Gastroesophageal sphincter (tissue), 3 donors: Measurements from ENCODE around the gene ABCA4.

Experiments used
- EP300 ChIP-seq: sonication (generic); formaldehyde crosslinking; IDR thresholded peaks from one replicate; pipeline ENCODE4 v1.6.1; 2017; ENCODE audit warnings: antibody characterized with exemption, mild to moderate bottlenecking
- POLR2A ChIP-seq, 2 donors: fragments of 450-650 bp; IDR thresholded peaks; one replicate each; pipeline ENCODE4 v1.6.1; 2017; ENCODE audit warnings: antibody characterized with exemption in 2 of 2, mild to moderate bottlenecking in 2 of 2, moderate library complexity in 1 of 2
- POLR2AphosphoS5 ChIP-seq: sonication (generic); formaldehyde crosslinking; IDR thresholded peaks from one replicate; pipeline ENCODE4 v1.6.1; 2017; ENCODE audit warnings: antibody characterized with exemption
- TF ChIP-seq, protein P1 (sequence below), 4 experiments: fragments of 200-600 bp in 2 of 4; fragments of 450-650 bp in 2 of 4; sonication (generic) in 1 of 4; IDR thresholded peaks; one replicate each; pipeline ENCODE4 v1.5.1; 2017 to 2019; ENCODE audit warnings: antibody characterized with exemption in 4 of 4, mild to moderate bottlenecking in 2 of 4, moderate library complexity in 2 of 4

DNA sequence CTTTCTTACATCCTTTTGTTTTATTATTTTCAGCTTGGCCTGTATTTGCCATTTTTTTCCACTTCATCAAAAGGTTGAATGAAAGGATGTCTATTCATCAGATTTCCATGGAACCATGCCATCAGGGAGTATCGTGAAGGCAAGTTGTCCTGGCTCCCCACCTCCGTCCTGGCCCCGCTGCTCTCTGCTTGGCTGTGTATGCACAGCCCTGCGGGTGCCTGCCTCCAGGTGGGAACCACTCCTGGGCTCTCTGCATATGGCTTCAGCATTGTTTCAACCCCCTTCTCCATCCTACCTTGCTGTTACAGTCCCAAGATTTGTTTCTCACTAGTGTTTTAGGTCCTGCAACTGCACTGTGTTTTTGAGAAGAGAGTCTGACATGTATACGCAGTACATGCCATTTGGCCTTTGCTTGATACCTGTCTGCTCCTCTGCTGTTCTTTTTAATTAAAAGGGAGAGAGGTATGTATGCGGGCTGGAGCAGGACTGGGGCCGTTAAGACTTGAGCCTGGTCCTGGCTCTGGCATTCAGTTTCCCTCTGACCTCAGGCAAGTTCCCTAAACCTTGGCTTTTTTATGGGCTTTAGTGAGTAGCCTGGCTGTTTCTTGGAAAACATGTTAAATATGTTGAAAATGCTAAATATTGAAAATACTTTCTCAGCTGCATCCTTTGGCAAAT, 141.8 kb downstream of the ABCA4 start:
- TF ChIP-seq POLR2AphosphoS5: no peak
- TF ChIP-seq, protein P1, sequence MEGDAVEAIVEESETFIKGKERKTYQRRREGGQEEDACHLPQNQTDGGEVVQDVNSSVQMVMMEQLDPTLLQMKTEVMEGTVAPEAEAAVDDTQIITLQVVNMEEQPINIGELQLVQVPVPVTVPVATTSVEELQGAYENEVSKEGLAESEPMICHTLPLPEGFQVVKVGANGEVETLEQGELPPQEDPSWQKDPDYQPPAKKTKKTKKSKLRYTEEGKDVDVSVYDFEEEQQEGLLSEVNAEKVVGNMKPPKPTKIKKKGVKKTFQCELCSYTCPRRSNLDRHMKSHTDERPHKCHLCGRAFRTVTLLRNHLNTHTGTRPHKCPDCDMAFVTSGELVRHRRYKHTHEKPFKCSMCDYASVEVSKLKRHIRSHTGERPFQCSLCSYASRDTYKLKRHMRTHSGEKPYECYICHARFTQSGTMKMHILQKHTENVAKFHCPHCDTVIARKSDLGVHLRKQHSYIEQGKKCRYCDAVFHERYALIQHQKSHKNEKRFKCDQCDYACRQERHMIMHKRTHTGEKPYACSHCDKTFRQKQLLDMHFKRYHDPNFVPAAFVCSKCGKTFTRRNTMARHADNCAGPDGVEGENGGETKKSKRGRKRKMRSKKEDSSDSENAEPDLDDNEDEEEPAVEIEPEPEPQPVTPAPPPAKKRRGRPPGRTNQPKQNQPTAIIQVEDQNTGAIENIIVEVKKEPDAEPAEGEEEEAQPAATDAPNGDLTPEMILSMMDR (IDR thresholded peaks at IDR 0.05): no peak
- no peak for TF ChIP-seq POLR2A (IDR thresholded peaks at IDR 0.05)
- TF ChIP-seq EP300: no peak
